ENCODE data around the gene LTB4R2. TPM values are rescaled to one million over a fixed set of nuclear protein-coding genes. Genes with fewer than 3 reads are reported as not detected.
A peak's percentile ranks its signal among the peaks of the same experiment; 100 is the strongest.

The LTB4R2 gene
- total RNA-seq, 2 donors from 2014 or later, result 1.6 to 2.8 TPM

GRCh38 chr14:24293525-24293924 lies 16.4 kb upstream of the LTB4R2 start:
- ATAC-seq (no peak), DNase-seq (no peak)
- intact Hi-C loops (cut with DNase I), result no loop called here

DNA sequence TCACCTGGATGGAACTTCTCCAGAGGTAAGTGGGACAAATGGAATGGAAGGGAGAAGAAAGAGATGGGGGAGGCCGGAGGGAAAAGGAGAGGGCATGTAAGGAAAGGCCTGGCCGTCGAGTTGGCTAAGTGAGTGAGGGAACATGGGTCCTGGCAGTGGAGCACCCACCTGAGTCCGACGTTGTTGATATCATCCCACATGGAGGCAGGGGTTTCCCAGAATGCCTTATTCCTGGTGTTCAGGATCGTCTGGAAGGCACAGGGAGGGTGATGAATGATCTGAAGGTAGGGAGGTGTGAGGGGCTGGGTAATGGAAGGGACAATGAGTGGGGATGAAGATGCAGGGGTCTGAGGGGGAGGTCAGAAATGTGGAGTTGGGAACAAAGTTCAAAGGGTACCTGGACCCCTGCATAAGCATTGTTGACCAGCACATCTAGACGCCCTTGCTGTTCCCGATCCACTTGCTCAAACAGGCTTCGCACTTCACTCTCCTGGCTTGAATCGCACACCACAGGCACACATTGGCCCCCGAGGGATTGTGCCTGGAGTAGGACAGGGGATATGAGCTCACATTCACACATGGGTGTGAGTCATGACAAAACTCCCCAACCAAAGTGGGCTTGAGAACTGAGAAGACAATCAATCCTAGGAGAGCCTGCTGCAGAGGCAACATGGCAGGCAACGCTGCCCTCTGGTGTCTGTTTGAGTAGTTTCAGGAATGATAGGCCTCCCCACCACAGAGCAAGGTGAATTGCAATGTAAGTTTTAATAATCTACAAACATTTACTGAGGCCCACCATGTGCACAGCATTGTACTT lies 13.4 kb upstream of the LTB4R2 start:
- ATAC-seq (peak; percentile 55 to 71), DNase-seq (peak; percentile 69)
- intact Hi-C loops (cut with DNase I), result loop anchor here in 1 of 2 donors (1.0 kb wide), 1 partner anchor 53 kb away; no protein-coding TSS in a partner anchor

DNA sequence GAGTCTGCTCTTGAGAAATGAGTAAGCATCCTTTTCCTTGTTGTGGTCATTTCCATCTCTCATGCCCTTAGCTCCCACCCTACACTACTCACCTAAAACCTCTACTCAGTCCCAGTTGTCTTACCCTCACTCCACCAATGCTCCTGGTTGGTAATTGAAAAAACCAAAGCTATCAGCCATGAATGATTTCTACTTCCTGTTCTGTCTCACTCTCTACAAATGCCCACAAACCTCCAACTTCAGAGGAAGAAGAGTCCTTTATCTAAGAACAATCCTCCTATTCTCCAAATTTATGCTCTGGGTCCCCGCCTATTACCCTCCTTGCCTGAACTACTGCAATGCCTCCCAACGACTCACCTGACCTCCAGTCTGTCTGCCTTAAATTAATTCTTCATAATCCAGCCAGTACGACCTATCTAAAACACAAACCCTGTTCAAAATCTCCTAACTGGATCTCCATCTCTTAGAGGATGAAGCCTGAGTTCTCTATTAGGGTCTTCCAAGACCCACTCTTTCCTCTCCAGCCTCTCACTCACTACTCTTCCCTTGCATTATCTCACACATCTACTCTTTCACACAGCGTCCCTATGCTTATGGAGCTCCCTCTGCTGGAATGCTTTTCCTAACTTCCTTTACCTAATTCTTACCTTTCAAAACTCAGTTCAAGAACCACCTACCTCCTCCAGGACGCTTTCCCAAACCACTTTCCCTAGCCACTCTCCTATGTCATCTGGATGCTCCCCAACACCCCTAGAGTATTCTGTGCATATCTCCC lies 12.6 kb upstream of the LTB4R2 start:
- DNase-seq (no peak), ATAC-seq (peak in 1 of 2 donors; percentile 9)
- intact Hi-C loops (cut with DNase I), result no loop called here

- intact Hi-C loops (cut with DNase I), result no loop called here
- peak in 1 of 2 donors; percentile 24 for ATAC-seq
- no peak for DNase-seq
Measured at GRCh38 chr14:24298892-24299254, 11.1 kb upstream of the LTB4R2 start.

DNA sequence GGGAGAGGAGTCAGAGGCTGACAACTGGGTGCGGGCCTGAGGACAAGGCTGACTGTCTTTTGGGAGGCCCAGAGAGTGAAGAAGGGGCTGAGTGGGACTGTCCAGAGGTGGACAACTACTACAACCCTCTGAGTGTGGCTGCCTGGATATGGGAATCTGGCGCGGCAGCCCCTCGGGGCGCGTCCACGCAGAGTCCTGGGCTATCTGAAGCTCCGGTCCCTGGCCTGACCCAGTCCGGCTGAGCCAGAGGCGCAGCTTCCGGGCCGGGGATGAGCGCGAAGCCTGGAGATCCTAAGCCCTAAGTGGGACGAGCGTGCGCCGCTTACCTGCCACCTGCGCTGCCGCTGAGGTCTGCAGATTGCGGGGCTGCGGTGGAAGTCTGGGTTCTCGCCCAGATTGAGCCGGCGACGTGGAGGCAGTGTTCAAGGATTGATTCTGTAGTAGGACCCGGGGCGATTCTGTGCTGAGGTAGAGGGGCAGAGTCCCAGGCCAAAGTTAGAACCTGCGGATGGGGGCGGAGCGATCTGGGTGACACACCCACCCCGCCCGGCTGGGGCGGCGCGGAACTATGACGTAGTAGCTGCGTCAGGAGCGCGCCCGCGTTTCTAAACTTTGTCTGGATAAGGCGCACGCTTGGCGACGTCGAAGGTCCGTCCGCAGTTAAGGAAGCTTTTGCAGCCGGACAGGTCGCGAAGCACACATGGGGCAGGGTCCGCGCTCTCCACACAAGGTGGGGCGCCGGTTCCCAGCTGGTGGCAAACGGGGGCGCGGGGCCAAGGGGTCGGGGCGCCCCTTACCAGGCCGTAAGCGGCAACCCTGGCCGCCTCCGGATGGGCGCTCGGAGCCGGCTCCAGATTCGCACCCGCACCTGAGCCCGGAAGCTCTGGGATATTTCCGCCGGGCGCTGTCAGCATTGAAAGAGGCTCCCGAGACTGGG lies 10.4 kb upstream of the LTB4R2 start, which contains the start of the genes DHRS1 and NOP9:
Gene DHRS1, minus strand, starts transcription at position 526 of the 937 bp plus-strand sequence. CDS start 674 bp downstream, outside the sequence.
Gene NOP9, plus strand, starts transcription at position 596 of the 937 bp plus-strand sequence. Its CDS starts 105 bp downstream, at position 701.
- intact Hi-C loops (cut with DNase I), result no loop called here
- ATAC-seq (peak; percentile 91 to 95), DNase-seq (peak; percentile 92)

- ATAC-seq (no peak), DNase-seq (no peak)
- intact Hi-C loops (cut with DNase I), result no loop called here
Measured at GRCh38 chr14:24300326-24300980, 9.5 kb upstream of the LTB4R2 start.

DNA sequence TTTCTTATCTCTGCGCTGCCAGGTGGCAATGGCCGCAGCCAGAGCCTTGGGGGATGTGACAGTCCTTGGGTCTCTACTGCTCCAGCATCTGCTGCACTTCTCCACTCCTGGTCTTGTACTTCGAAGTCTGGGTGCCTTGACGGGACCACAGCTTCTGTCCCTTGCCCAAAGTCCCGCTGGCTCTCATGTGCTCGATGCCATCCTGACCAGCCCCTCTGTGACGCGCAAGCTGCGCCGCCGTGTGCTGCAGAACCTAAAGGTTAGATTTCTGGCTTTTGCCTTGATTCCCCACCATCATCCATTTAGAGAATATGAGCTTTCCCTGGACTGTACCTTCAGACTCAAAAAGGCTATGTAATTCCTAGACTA lies 5.9 kb upstream of the LTB4R2 start:
- ATAC-seq (no peak), DNase-seq (no peak)
- intact Hi-C loops (cut with DNase I), result no loop called here

DNA sequence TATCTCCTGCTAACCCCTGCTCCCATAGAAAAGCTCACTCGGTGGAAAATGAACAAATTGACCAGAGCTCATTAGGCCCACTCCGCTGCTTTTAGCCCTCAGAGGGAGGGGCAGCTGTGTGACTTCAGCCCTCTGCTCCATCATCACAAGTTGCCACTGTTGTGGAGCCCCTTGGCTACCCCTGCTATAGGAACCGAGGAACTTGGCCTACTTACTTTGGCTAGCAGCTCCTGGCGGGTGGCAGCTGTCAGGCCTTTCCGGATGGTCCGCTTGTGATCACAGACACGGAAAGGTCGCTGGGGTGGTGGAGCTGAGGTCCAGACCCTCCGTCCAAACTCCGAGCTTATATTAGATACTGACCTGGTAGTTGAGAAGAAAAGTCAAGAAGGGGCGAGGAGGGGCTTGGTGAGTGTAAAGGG lies 2.8 kb upstream of the LTB4R2 start:
- intact Hi-C loops (cut with DNase I), result no loop called here
- no peak for ATAC-seq
- no peak for DNase-seq

DNA sequence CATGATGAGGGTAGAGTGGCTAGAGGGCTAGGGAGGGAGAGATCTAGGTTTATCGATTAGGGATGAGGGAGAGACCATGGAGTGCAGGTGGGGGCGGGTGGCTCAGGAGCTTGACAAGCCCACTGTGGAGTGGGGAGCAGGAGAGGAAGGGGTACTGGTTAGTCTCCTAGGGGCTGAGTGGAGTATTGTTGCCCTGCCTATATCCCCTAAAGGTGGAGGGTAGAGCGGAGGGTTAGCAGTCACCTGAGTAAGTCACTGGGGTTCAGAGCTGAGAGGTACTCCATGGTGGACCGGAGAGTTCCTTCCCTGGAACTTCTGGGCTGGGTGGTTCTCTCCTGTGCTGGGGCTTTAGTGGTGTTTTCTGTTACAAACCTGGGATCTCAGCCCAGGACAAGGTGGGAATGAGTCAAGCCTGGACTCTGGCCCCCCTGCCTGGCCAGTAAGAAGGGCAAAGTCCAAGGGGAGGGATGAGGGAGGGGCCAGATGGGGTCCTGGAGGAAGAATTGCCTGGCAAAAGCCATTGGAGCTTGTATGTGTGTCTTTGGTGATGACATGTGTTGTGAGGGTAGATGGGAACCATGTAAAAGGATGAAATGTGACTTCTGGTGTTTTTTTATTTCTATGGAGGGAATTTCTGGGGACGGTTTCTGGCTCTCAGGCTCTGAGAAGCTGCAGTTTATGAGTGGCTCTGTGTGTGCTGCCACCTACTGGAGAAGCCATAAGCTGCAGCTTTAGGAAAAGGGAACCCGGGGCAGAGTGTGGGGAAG lies 2.2 kb upstream of the LTB4R2 start, which contains the start of gene CIDEB:
Gene CIDEB, minus strand, starts transcription at position 403 of the 767 bp plus-strand sequence. Its CDS starts 119 bp downstream, at position 284.
- intact Hi-C loops (cut with DNase I), result no loop called here
- DNase-seq, result peak; percentile 55

DNA sequence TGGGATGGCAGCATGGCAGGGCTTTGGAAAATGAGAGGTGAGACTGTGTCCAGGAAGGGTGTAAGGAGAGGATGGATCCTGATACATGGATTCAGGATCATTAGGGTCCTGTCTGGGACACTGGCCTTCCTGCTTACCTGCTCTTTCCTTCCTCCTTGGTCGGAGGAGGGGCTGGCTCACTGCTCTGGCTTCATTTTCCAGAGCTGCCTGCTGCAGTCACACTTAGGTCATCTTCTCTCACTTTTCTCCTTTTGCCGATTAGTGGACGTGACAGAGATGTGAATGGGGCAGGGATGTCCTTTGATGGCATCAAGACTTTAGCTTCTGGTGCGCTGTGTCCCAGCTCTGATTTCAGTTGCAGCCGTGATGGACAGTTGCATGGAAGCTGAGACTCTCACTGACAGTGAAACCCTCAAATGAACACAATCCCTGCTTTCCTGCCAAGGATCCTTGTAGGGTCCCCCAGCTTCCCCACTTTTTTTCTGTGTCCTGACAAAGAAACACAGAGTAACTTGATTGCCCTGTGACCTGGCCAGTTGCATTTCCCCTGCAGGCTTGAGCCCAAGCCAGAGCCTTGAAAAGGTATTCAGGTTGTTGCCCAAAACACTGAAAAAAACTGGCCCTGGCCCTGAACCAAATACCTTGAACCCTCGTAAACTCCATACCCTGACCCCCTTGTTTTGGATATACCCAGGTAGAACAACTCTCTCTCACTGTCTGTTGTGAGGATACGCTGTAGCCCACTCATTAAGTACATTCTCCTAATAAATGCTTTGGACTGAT lies 1.4 kb upstream of the LTB4R2 start:
- ATAC-seq (no peak), DNase-seq (no peak)
- intact Hi-C loops (cut with DNase I), result no loop called here

More for the DNA sequence above, 2.2 kb upstream of the LTB4R2 start, which contains the start of gene CIDEB:
- ATAC-seq, result peak in 1 of 2 donors; percentile 5

DNA sequence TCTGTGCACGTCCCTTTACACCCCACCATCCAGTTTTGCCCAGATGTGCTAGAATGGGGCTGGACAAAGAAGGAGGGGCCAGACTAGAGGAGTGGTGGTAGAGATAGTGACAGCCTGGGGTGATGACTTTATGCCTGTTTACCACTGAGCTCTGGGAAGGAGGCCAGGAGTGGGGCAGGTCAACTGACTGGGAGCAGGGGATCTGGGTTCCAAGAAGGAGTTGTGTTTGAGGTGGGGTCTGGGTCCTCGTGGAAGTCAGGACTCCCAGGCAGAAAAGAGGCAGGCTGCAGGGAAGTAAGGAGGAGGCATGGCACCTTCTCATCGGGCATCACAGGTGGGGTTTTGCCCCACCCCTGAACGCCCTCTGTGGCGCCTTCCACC lies 315 bp downstream of the LTB4R2 start:
- no peak for ATAC-seq
- intact Hi-C loops (cut with DNase I), result no loop called here
- DNase-seq, result no peak

DNA sequence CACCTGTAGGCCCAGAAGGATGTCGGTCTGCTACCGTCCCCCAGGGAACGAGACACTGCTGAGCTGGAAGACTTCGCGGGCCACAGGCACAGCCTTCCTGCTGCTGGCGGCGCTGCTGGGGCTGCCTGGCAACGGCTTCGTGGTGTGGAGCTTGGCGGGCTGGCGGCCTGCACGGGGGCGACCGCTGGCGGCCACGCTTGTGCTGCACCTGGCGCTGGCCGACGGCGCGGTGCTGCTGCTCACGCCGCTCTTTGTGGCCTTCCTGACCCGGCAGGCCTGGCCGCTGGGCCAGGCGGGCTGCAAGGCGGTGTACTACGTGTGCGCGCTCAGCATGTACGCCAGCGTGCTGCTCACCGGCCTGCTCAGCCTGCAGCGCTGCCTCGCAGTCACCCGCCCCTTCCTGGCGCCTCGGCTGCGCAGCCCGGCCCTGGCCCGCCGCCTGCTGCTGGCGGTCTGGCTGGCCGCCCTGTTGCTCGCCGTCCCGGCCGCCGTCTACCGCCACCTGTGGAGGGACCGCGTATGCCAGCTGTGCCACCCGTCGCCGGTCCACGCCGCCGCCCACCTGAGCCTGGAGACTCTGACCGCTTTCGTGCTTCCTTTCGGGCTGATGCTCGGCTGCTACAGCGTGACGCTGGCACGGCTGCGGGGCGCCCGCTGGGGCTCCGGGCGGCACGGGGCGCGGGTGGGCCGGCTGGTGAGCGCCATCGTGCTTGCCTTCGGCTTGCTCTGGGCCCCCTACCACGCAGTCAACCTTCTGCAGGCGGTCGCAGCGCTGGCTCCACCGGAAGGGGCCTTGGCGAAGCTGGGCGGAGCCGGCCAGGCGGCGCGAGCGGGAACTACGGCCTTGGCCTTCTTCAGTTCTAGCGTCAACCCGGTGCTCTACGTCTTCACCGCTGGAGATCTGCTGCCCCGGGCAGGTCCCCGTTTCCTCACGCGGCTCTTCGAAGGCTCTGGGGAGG lies 985 bp downstream of the LTB4R2 start, which contains the start of gene LTB4R:
Gene LTB4R, plus strand, starts transcription at position 857 of the 959 bp plus-strand sequence. CDS start 4,150 bp downstream, outside the sequence.
- ATAC-seq (peak; percentile 87 to 90), DNase-seq (peak; percentile 82)
- intact Hi-C loops (cut with DNase I), result no loop called here

GRCh38 chr14:24311837-24312615 lies 2.1 kb downstream of the LTB4R2 start:
- DNase-seq (no peak), ATAC-seq (no peak)
- intact Hi-C loops (cut with DNase I), result no loop called here

DNA sequence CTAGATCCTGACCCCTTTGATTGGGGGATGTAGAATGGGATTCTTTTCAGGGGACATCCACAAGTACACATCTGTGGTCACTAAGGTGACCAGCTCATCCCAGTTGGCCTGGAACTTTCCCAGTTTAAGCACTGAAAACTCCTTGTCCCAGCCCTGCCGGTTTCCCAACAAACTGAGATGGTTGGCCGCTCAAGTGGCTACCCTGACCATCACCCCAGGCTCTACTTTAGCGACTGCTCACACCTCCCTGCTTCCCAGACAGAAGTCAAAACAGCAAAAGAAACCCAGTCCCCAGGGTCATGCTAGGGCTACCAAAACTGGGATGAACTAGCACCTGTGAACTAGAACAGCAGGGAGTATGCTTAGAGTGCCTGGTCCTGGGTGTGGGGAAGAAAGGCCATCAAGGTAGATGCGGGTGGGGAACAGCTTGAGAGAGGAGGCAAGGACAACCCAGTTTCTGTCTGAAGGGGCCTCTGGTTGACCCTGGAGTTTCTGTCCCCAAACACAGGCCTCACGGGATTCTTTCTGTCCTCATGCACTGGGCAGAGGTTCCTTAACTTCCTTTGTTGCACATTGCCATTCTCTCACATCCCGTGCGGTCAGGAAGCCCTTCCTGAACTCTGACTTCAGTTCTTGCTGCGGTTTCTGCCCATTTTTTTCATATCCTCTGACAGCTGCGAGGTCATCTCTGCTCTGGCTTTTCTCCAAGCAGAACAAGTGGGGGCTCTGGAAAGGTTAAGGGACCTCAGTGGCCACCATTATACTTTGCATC lies 3.0 kb downstream of the LTB4R2 start:
- intact Hi-C loops (cut with DNase I), result no loop called here
- DNase-seq (no peak), ATAC-seq (no peak)

Measured in left cardiac atrium (tissue), 4 donors.